ENCODE data around the gene MEGF8. TPM values are rescaled to one million over a fixed set of nuclear protein-coding genes. Genes with fewer than 3 reads are reported as not detected.

MEGF8 gene
- total RNA-seq, 3 donors from 2014 or later (not counting 1 experiment from before 2014, with no cell fraction given): 8.1 to 11.3 (median 10.5) TPM

DNA sequence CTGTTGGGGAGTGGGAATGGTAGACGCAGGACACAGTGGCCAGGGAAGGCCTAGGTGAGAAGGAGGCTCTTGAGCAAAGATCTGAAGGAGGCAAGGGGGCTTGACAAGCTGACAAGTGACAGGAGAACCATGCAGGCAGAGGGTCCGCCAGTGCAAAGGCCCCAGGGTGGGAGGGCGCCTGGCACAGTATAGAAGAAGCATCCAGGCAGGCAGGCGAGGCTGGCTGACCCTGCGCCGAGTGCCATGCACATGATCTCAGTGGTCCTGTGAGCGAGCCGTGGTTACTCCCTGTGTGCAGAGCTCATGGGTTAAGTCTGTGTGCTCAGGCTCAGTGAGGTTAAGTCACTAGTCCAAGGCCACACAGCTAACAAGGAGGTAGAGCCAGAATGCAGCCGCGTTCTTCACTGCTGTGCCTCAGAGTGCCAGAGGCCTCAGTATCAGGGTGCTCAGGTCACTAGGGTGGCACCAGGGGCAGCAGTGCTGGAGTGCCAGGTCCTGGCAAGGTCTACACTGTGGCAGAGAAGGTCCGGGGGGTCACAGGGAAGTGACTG is 49.5 kb downstream of the MEGF8 start:
- intact Hi-C loops (cut with micrococcal nuclease): no loop called here
- H3K4me1 ChIP-seq (ENCODE audit: control insufficient read depth, insufficient read depth, low read length): peaks cover 6% of the 10 kb centered on the region
- no peaks in the 10 kb centered on the region for H3K9me3 ChIP-seq (ENCODE audit: control insufficient read depth, insufficient read depth, low read length)
- no peaks in the 10 kb centered on the region for H3K27me3 Mint-ChIP-seq (ENCODE audit: low read depth in 2 of 2)
- no peak overlapping the region for H3K27ac Mint-ChIP-seq
- H3K4me3 ChIP-seq (ENCODE audit: low read length): no peak overlapping the region
- no peak overlapping the region for H3K27ac ChIP-seq (ENCODE audit: low read length)
- H3K9me3 Mint-ChIP-seq: no peaks in the 10 kb centered on the region
- H3K36me3 Mint-ChIP-seq: no peaks in the 10 kb centered on the region
- no peaks in the 10 kb centered on the region for H3K4me1 Mint-ChIP-seq
- TF ChIP-seq, protein P1, sequence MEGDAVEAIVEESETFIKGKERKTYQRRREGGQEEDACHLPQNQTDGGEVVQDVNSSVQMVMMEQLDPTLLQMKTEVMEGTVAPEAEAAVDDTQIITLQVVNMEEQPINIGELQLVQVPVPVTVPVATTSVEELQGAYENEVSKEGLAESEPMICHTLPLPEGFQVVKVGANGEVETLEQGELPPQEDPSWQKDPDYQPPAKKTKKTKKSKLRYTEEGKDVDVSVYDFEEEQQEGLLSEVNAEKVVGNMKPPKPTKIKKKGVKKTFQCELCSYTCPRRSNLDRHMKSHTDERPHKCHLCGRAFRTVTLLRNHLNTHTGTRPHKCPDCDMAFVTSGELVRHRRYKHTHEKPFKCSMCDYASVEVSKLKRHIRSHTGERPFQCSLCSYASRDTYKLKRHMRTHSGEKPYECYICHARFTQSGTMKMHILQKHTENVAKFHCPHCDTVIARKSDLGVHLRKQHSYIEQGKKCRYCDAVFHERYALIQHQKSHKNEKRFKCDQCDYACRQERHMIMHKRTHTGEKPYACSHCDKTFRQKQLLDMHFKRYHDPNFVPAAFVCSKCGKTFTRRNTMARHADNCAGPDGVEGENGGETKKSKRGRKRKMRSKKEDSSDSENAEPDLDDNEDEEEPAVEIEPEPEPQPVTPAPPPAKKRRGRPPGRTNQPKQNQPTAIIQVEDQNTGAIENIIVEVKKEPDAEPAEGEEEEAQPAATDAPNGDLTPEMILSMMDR (IDR thresholded peaks at IDR 0.05): no peak
- no peaks in the 10 kb centered on the region for H3K36me3 ChIP-seq (ENCODE audit: control insufficient read depth, insufficient read depth, low read length)
- H3K4me3 Mint-ChIP-seq: no peak overlapping the region
- no peak for ATAC-seq
- no peak for DNase-seq
- WGBS (ENCODE audit: insufficient coverage): 94% methylated on average over 11 of the region's 11 CpGs
- H3K27me3 ChIP-seq (ENCODE audit: control insufficient read depth, insufficient read depth, low read length): no peaks in the 10 kb centered on the region

DNA sequence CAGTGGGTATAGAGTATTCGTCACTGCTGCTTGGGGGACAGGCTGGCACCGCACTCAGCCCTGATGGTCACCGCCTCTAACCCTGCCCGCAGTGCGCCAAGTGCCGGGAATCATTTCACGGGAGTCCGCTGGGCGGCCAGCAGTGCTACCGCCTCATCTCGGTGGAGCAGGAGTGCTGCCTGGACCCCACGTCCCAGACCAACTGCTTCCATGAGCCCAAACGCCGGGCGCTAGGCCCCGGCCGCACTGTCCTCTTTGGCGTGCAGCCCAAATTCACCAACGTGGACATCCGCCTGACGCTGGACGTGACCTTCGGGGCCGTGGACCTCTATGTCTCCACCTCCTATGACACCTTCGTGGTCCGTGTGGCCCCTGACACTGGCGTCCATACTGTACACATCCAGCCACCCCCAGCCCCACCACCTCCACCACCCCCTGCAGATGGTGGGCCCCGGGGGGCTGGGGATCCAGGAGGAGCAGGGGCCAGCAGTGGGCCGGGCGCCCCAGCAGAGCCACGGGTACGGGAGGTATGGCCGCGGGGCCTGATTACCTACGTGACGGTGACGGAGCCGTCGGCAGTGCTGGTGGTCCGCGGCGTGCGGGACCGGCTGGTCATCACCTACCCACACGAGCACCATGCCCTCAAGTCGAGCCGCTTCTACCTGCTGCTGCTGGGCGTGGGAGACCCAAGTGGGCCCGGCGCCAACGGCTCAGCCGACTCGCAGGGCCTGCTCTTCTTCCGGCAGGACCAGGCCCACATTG is 50.2 kb downstream of the MEGF8 start:
- Mint-ChIP-seq H3K36me3 (no peaks in the 10 kb centered on the region), H3K9me3 (no peaks in the 10 kb centered on the region), H3K4me1 (no peaks in the 10 kb centered on the region), H3K27ac (no peak overlapping the region), H3K4me3 (no peak overlapping the region), H3K27me3 (ENCODE audit: low read depth in 2 of 2) (no peaks in the 10 kb centered on the region)
- no peaks in the 10 kb centered on the region for H3K4me1 ChIP-seq (ENCODE audit: control insufficient read depth, insufficient read depth, low read length)
- no peak overlapping the region for H3K27ac ChIP-seq (ENCODE audit: low read length)
- H3K36me3 ChIP-seq (ENCODE audit: control insufficient read depth, insufficient read depth, low read length): no peaks in the 10 kb centered on the region
- no peak for DNase-seq
- ATAC-seq: no peak
- TF ChIP-seq, protein P1 (IDR thresholded peaks at IDR 0.05): no peak
- H3K27me3 ChIP-seq (ENCODE audit: control insufficient read depth, insufficient read depth, low read length): peaks cover 1% of the 10 kb centered on the region
- no peaks in the 10 kb centered on the region for H3K9me3 ChIP-seq (ENCODE audit: control insufficient read depth, insufficient read depth, low read length)
- H3K4me3 ChIP-seq (ENCODE audit: low read length): no peak overlapping the region
- intact Hi-C loops (cut with micrococcal nuclease): no loop called here
- 96% methylated on average over 54 of the region's 54 CpGs for WGBS (ENCODE audit: insufficient coverage)

DNA sequence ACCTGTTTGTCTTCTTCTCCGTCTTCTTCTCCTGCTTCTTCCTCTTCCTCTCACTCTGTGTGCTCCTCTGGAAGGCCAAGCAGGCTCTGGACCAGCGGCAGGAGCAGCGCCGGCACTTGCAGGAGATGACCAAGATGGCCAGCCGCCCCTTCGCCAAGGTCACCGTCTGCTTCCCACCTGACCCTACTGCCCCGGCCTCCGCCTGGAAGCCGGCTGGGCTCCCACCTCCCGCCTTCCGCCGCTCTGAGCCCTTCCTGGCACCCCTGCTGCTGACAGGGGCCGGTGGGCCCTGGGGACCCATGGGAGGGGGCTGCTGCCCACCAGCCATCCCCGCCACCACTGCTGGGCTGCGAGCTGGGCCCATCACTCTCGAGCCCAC is 50.7 kb downstream of the MEGF8 start:
- ATAC-seq (no peak), DNase-seq (no peak)
- no peak overlapping the region for H3K27ac ChIP-seq (ENCODE audit: low read length)
- Mint-ChIP-seq H3K27ac (no peak overlapping the region), H3K36me3 (no peaks in the 10 kb centered on the region), H3K27me3 (ENCODE audit: low read depth in 2 of 2) (no peaks in the 10 kb centered on the region), H3K4me1 (no peaks in the 10 kb centered on the region), H3K9me3 (no peaks in the 10 kb centered on the region), H3K4me3 (no peak overlapping the region)
- no peaks in the 10 kb centered on the region for H3K4me1 ChIP-seq (ENCODE audit: control insufficient read depth, insufficient read depth, low read length)
- no peaks in the 10 kb centered on the region for H3K9me3 ChIP-seq (ENCODE audit: control insufficient read depth, insufficient read depth, low read length)
- intact Hi-C loops (cut with micrococcal nuclease): no loop called here
- TF ChIP-seq, protein P1 (IDR thresholded peaks at IDR 0.05): no peak
- no peaks in the 10 kb centered on the region for H3K36me3 ChIP-seq (ENCODE audit: control insufficient read depth, insufficient read depth, low read length)
- H3K4me3 ChIP-seq (ENCODE audit: low read length): no peak overlapping the region
- H3K27me3 ChIP-seq (ENCODE audit: control insufficient read depth, insufficient read depth, low read length): peaks cover 2% of the 10 kb centered on the region
- 98% methylated on average over 17 of the region's 17 CpGs for WGBS (ENCODE audit: insufficient coverage)
